MM.1S (cell line): ENCODE measurements around the gene SOAT1.

Source experiments
- DNase-seq: peaks from one replicate; pipeline ENCODE4 v3.0.0-alpha.2; 2015
- H2AFZ ChIP-seq: fragments of 300-600 bp; sonication (generic); 2 replicates; pipeline ENCODE4 v1.6.0; 2016; ENCODE audit warnings: antibody characterized with exemption, low read length
- H3F3A ChIP-seq: fragments of 300-600 bp; sonication (generic); 2 replicates; pipeline ENCODE4 v1.6.1; 2016; ENCODE audit warnings: mild to moderate bottlenecking, antibody characterized with exemption, low read length, moderate library complexity, mixed read lengths; ENCODE audit not compliant: insufficient read depth
- H3K27ac ChIP-seq: fragments of 300-600 bp; sonication (generic); 2 replicates; pipeline ENCODE4 v1.5.1; 2016; ENCODE audit warnings: mild to moderate bottlenecking, low read length
- H3K27me3 ChIP-seq: fragments of 300-600 bp; sonication (generic); replicated peaks from 2 replicates; pipeline ENCODE4 v1.6.0; 2016; ENCODE audit warnings: low read length; ENCODE audit not compliant: insufficient read depth
- H3K36me3 ChIP-seq: fragments of 300-600 bp; sonication (generic); replicated peaks from 2 replicates; pipeline ENCODE4 v1.6.1; 2016; ENCODE audit warnings: mild to moderate bottlenecking, low read length, mixed read lengths; ENCODE audit not compliant: insufficient read depth
- H3K4me1 ChIP-seq: fragments of 300-600 bp; sonication (generic); 2 replicates; pipeline ENCODE4 v1.6.1; 2016; ENCODE audit warnings: low read length, mixed read lengths
- H3K4me2 ChIP-seq: fragments of 300-600 bp; sonication (generic); 2 replicates; pipeline ENCODE4 v1.6.0; 2016; ENCODE audit warnings: low read depth, low read length
- H3K4me3 ChIP-seq: fragments of 300-600 bp; sonication (generic); 2 replicates; pipeline ENCODE4 v1.5.1; 2016; ENCODE audit warnings: low read length, mixed read lengths
- H3K79me2 ChIP-seq: fragments of 300-600 bp; sonication (generic); 2 replicates; pipeline ENCODE4 v1.6.1; 2016; ENCODE audit warnings: mixed run types, low read length, mixed read lengths
- H3K9ac ChIP-seq: fragments of 300-600 bp; sonication (generic); 2 replicates; pipeline ENCODE4 v1.6.1; 2016; ENCODE audit warnings: low read length, mixed read lengths
- H3K9me2 ChIP-seq: fragments of 300-600 bp; sonication (generic); replicated peaks from 2 replicates; pipeline ENCODE4 v1.6.1; 2016; ENCODE audit warnings: mild to moderate bottlenecking, low read length, mixed read lengths; ENCODE audit not compliant: insufficient read depth
- H3K9me3 ChIP-seq: fragments of 300-600 bp; sonication (generic); replicated peaks from 2 replicates; pipeline ENCODE4 v1.6.1; 2016; ENCODE audit warnings: mild to moderate bottlenecking, low read length, mixed read lengths; ENCODE audit not compliant: insufficient read depth
- H4K20me1 ChIP-seq: fragments of 300-600 bp; sonication (generic); 2 replicates; pipeline ENCODE4 v1.6.1; 2016; ENCODE audit warnings: mild to moderate bottlenecking, low read length, moderate library complexity, mixed read lengths; ENCODE audit not compliant: insufficient read depth
- CTCF ChIP-seq: fragments of 300-600 bp; sonication (generic); IDR thresholded peaks from 2 replicates; pipeline ENCODE4 v1.5.1; 2016; ENCODE audit warnings: antibody characterized with exemption, low read length, mixed read lengths
- EZH2 ChIP-seq: fragments of 300-600 bp; sonication (generic); optimal IDR thresholded peaks from 2 replicates; pipeline ENCODE3; 2017; ENCODE audit warnings: low read depth, mild to moderate bottlenecking, antibody characterized with exemption, low read length, mixed read lengths
- EZH2phosphoT487 ChIP-seq: fragments of 300-600 bp; sonication (generic); IDR thresholded peaks from 2 replicates; pipeline ENCODE4 v1.6.1; 2018; ENCODE audit warnings: antibody characterized with exemption, low read length

The SOAT1 gene

GRCh38 chr1:179342740-179343404 is 49.3 kb downstream of the SOAT1 start:
- H2AFZ ChIP-seq = no peak overlapping the region
- TF ChIP-seq CTCF = no peak
- TF ChIP-seq EZH2phosphoT487 = no peak
- no peak for TF ChIP-seq EZH2
- peaks cover 6% of the 10 kb centered on the region; the same call in 1 of the 2 replicates for H3K36me3 ChIP-seq

GRCh38 chr1:179351281-179351680 is 57.7 kb downstream of the SOAT1 start:
- no peaks in the 10 kb centered on the region for H3K9me2 ChIP-seq
- H3K36me3 ChIP-seq = peaks cover 4% of the 10 kb centered on the region; the same call in 1 of the 2 replicates
- H3K27me3 ChIP-seq = no peaks in the 10 kb centered on the region
- no peak overlapping the region for H3K4me3 ChIP-seq
- TF ChIP-seq CTCF = no peak
- TF ChIP-seq EZH2phosphoT487 = no peak
- no peak for TF ChIP-seq EZH2
- no peaks in the 10 kb centered on the region for H3K4me1 ChIP-seq
- H3K9ac ChIP-seq = no peak overlapping the region
- no peaks in the 10 kb centered on the region for H3K9me3 ChIP-seq
- H3K4me2 ChIP-seq = no peak overlapping the region
- no peak overlapping the region for H2AFZ ChIP-seq
- H3K27ac ChIP-seq = no peak overlapping the region
- no peak for DNase-seq
- H4K20me1 ChIP-seq = no peaks in the 10 kb centered on the region
- H3F3A ChIP-seq = no peaks in the 10 kb centered on the region
- no peaks in the 10 kb centered on the region for H3K79me2 ChIP-seq

More at GRCh38 chr1:179342740-179343404, 49.3 kb downstream of the SOAT1 start:
- Histone ChIP-seq H3K9ac (no peak overlapping the region), H3K79me2 (no peaks in the 10 kb centered on the region), H3K4me2 (no peak overlapping the region), H3K4me1 (no peaks in the 10 kb centered on the region), H4K20me1 (no peaks in the 10 kb centered on the region), H3K9me3 (no peaks in the 10 kb centered on the region), H3F3A (no peaks in the 10 kb centered on the region), H3K27ac (no peak overlapping the region), H3K9me2 (no peaks in the 10 kb centered on the region), H3K27me3 (no peaks in the 10 kb centered on the region), H3K4me3 (no peak overlapping the region)
- no peak for DNase-seq

GRCh38 chr1:179352236-179352635 is 58.6 kb downstream of the SOAT1 start:
- Histone ChIP-seq H3K9ac (no peak overlapping the region), H3K4me1 (no peaks in the 10 kb centered on the region), H3F3A (no peaks in the 10 kb centered on the region), H3K79me2 (no peaks in the 10 kb centered on the region), H3K4me2 (no peak overlapping the region), H3K36me3 (peaks cover 4% of the 10 kb centered on the region; the same call in 1 of the 2 replicates), H3K9me2 (no peaks in the 10 kb centered on the region), H2AFZ (no peak overlapping the region), H3K27ac (no peak overlapping the region), H4K20me1 (no peaks in the 10 kb centered on the region), H3K4me3 (no peak overlapping the region), H3K9me3 (no peaks in the 10 kb centered on the region), H3K27me3 (no peaks in the 10 kb centered on the region)
- no peak for DNase-seq
- TF ChIP-seq EZH2phosphoT487 (no peak), CTCF (no peak), EZH2 (no peak)
